T-helper 9 cell (primary cell): Measurements from ENCODE around the gene SLC38A8.

Experiments
- DNase-seq: peaks from one replicate; pipeline ENCODE4 v3.0.0-alpha.2; 2020

The SLC38A8 gene

GRCh38 chr16:83994087-83994486 lies 48.5 kb downstream of the SLC38A8 start:
- no peak for DNase-seq

- DNase-seq, result no peak
These were observed 50.0 kb downstream of the SLC38A8 start for GRCh38 chr16:83992624-83993023.

- DNase-seq, result no peak
These were observed 52.1 kb downstream of the SLC38A8 start for GRCh38 chr16:83990492-83990891.

- no peak for DNase-seq
These were observed 53.3 kb downstream of the SLC38A8 start for GRCh38 chr16:83989300-83989699.

- no peak for DNase-seq
These were observed 59.1 kb downstream of the SLC38A8 start for GRCh38 chr16:83983491-83983890.

- no peak for DNase-seq
These were observed 60.8 kb downstream of the SLC38A8 start for GRCh38 chr16:83981799-83982198.

GRCh38 chr16:83980794-83981193 lies 61.8 kb downstream of the SLC38A8 start:
- DNase-seq, result no peak

- no peak for DNase-seq
These were observed 63.2 kb downstream of the SLC38A8 start for GRCh38 chr16:83979441-83979840.

- no peak for DNase-seq
These were observed 64.1 kb downstream of the SLC38A8 start for GRCh38 chr16:83978401-83978904.

- DNase-seq, result no peak
These were observed 65.4 kb downstream of the SLC38A8 start for GRCh38 chr16:83977056-83977815.

- no peak for DNase-seq
These were observed 66.9 kb downstream of the SLC38A8 start for GRCh38 chr16:83975590-83976260.

- DNase-seq, result no peak
These were observed 68.1 kb downstream of the SLC38A8 start for GRCh38 chr16:83974475-83974874.

GRCh38 chr16:83973581-83974385 lies 68.8 kb downstream of the SLC38A8 start:
- DNase-seq, result no peak

- DNase-seq, result no peak
These were observed 69.5 kb downstream of the SLC38A8 start for GRCh38 chr16:83973077-83973476.

- no peak for DNase-seq
These were observed 70.2 kb downstream of the SLC38A8 start for GRCh38 chr16:83972256-83973008.

- DNase-seq, result no peak
These were observed 71.1 kb downstream of the SLC38A8 start for GRCh38 chr16:83971165-83972130.

GRCh38 chr16:83970430-83970815 lies 72.2 kb downstream of the SLC38A8 start:
- DNase-seq, result no peak

GRCh38 chr16:83969771-83970429 lies 72.7 kb downstream of the SLC38A8 start:
- DNase-seq, result no peak

GRCh38 chr16:83968891-83969649 lies 73.5 kb downstream of the SLC38A8 start:
- DNase-seq, result no peak

GRCh38 chr16:83968306-83968851 lies 74.2 kb downstream of the SLC38A8 start:
- no peak for DNase-seq
